H1 (cell line): ENCODE data around the gene MARCHF3. TPM values are rescaled to one million over a fixed set of nuclear protein-coding genes. Genes with fewer than 3 reads are reported as not detected.

Experiments
- CTCF ChIA-PET: fragments of 300-600 bp; sonication (Branson Sonifier 250); formaldehyde crosslinking; loops from one replicate; lab custom pipeline; 2021; ENCODE audit not compliant: partially characterized antibody; lab: Charles Lee
- POLR2A ChIA-PET: fragments of 300-600 bp; sonication (Branson Sonifier 250); formaldehyde crosslinking; loops from one replicate; lab custom pipeline; 2021; ENCODE audit warnings: inconsistent platforms; ENCODE audit not compliant: partially characterized antibody; lab: Charles Lee
- DNase-seq, 2 experiments: peaks; one replicate each; pipeline versions ENCODE4 v3.0.0 to v3.0.0-alpha.2; 2010 to 2022; ENCODE audit warnings: low spot score in 2 of 2, low read depth in 1 of 2, mixed read lengths in 1 of 2
- FAIRE-seq: peaks from 2 replicates; lab custom pipeline; 2011; peaks lifted over from hg19 to GRCh38; lab: Jason Lieb, UNC
- H2AFZ ChIP-seq: 2 replicates; pipeline ENCODE4 v1.8.1; 2012; ENCODE audit warnings: low read length, inconsistent platforms
- H2AK5ac ChIP-seq: 2 replicates; pipeline ENCODE4 v1.6.1; 2013; ENCODE audit warnings: low read depth, low read length
- H2BK120ac ChIP-seq: replicated peaks from 2 replicates; pipeline ENCODE3; 2013; ENCODE audit warnings: low read depth, low read length, inconsistent platforms
- H2BK12ac ChIP-seq: 2 replicates; pipeline ENCODE4 v1.6.1; 2013; ENCODE audit warnings: low read depth, low read length
- H2BK15ac ChIP-seq: 2 replicates; pipeline ENCODE4 v1.6.1; 2013; ENCODE audit warnings: low read length
- H2BK20ac ChIP-seq: 2 replicates; pipeline ENCODE4 v1.6.1; 2013; ENCODE audit warnings: low read length
- H2BK5ac ChIP-seq: 2 replicates; pipeline ENCODE4 v1.6.1; 2013; ENCODE audit warnings: low read depth, low read length
- H3K14ac ChIP-seq: 2 replicates; pipeline ENCODE4 v1.6.1; 2013; ENCODE audit warnings: inconsistent platforms; ENCODE audit not compliant: insufficient read length
- H3K18ac ChIP-seq: 2 replicates; pipeline ENCODE4 v1.6.1; 2013; ENCODE audit warnings: low read length; ENCODE audit errors: extremely low read depth
- H3K23ac ChIP-seq: 2 replicates; pipeline ENCODE4 v1.6.1; 2013; ENCODE audit warnings: inconsistent platforms; ENCODE audit not compliant: insufficient read length
- H3K23me2 ChIP-seq: 2 replicates; pipeline ENCODE4 v1.6.1; 2013; ENCODE audit warnings: low read depth, low read length
- H3K27ac ChIP-seq: 2 replicates; pipeline ENCODE4 v1.6.1; 2011; ENCODE audit warnings: low read depth, low read length, inconsistent platforms
- H3K27me3 ChIP-seq, 4 experiments: replicated peaks in 1 of 4; 1 replicate in 1 of 4; 2 replicates in 3 of 4; pipeline versions ENCODE4 v1.6.1 to v1.8.1; 2011 to 2013; ENCODE audit warnings: low read length in 3 of 4, mild to moderate bottlenecking in 3 of 4, inconsistent platforms in 2 of 4, mixed read lengths in 2 of 4, moderate library complexity in 1 of 4; ENCODE audit not compliant: control insufficient read depth in 3 of 4, insufficient read depth in 3 of 4; ENCODE audit errors: extremely low read depth in 1 of 4
- H3K36me3 ChIP-seq, 4 experiments: 2 replicates each; pipeline versions ENCODE4 v1.6.1 to v1.8.1; 2011 to 2013; ENCODE audit warnings: mild to moderate bottlenecking in 4 of 4, low read length in 3 of 4, moderate library complexity in 2 of 4, control low read depth in 1 of 4, inconsistent platforms in 1 of 4; ENCODE audit not compliant: insufficient read depth in 4 of 4, control insufficient read depth in 2 of 4
- H3K4ac ChIP-seq: replicated peaks from 2 replicates; pipeline ENCODE3; 2013; ENCODE audit warnings: low read length, low read depth, mixed read lengths, inconsistent platforms; ENCODE audit not compliant: insufficient read length
- H3K4me1 ChIP-seq, 4 experiments: replicated peaks in 1 of 4; 1 replicate in 1 of 4; 2 replicates in 3 of 4; pipeline versions ENCODE4 v1.6.1 to v1.8.1; 2011 to 2013; ENCODE audit warnings: low read length in 3 of 4, inconsistent platforms in 2 of 4, mixed read lengths in 1 of 4; ENCODE audit not compliant: insufficient read depth in 4 of 4, control insufficient read depth in 3 of 4
- H3K4me2 ChIP-seq, 2 experiments: 2 replicates each; pipeline versions ENCODE4 v1.6.1 to v1.8.1; 2011 to 2013; ENCODE audit warnings: low read depth in 2 of 2, low read length in 2 of 2, control low read depth in 1 of 2, inconsistent platforms in 1 of 2, mild to moderate bottlenecking in 1 of 2; ENCODE audit not compliant: insufficient read depth in 1 of 2
- H3K4me3 ChIP-seq, 4 experiments: fragments of 200-600, 300-600 bp in 1 of 4; sonication (generic), shearing (Covaris generic), sonication (Bioruptor Twin) in 1 of 4; 2 replicates each; pipeline versions ENCODE4 v1.5.1 to v1.8.1; 2011 to 2016; ENCODE audit warnings: low read length in 4 of 4, low read depth in 3 of 4, control low read depth in 2 of 4, inconsistent platforms in 2 of 4, mild to moderate bottlenecking in 2 of 4, mixed read lengths in 1 of 4, moderate library complexity in 1 of 4; ENCODE audit not compliant: insufficient read depth in 2 of 4; ENCODE audit errors: extremely low read depth in 1 of 4
- H3K56ac ChIP-seq: replicated peaks from 2 replicates; pipeline ENCODE3; 2013; ENCODE audit warnings: low read depth, mild to moderate bottlenecking, mixed read lengths, low read length, inconsistent platforms; ENCODE audit not compliant: insufficient read length
- H3K79me1 ChIP-seq: 2 replicates; pipeline ENCODE4 v1.6.1; 2013; ENCODE audit warnings: low read depth, low read length, control low read depth
- H3K79me2 ChIP-seq, 2 experiments: 2 replicates each; pipeline versions ENCODE4 v1.6.1 to v1.8.1; 2012 to 2013; ENCODE audit warnings: low read length in 2 of 2, mild to moderate bottlenecking in 2 of 2, inconsistent platforms in 1 of 2; ENCODE audit not compliant: insufficient read depth in 2 of 2, control insufficient read depth in 1 of 2
- H3K9ac ChIP-seq, 4 experiments: replicated peaks in 1 of 4; 1 replicate in 1 of 4; 2 replicates in 3 of 4; pipeline versions ENCODE4 v1.6.1 to v1.8.1; 2011 to 2013; ENCODE audit warnings: low read depth in 3 of 4, low read length in 3 of 4, control low read depth in 2 of 4, mild to moderate bottlenecking in 2 of 4, moderate library complexity in 2 of 4, inconsistent platforms in 1 of 4; ENCODE audit errors: extremely low read depth in 1 of 4
- H3K9me3 ChIP-seq, 2 experiments: 2 replicates each; pipeline versions ENCODE4 v1.6.1 to v1.8.1; 2012 to 2013; ENCODE audit warnings: mild to moderate bottlenecking in 2 of 2, moderate library complexity in 2 of 2, control low read depth in 1 of 2, inconsistent platforms in 1 of 2, low read depth in 1 of 2, low read length in 1 of 2, mixed read lengths in 1 of 2; ENCODE audit not compliant: insufficient read depth in 2 of 2
- H4K20me1 ChIP-seq, 2 experiments: replicated peaks in 1 of 2; 2 replicates each; pipeline versions ENCODE3 to v1.8.1; 2011 to 2013; ENCODE audit warnings: inconsistent platforms in 2 of 2, low read length in 2 of 2, mild to moderate bottlenecking in 1 of 2; ENCODE audit not compliant: insufficient read depth in 2 of 2, control insufficient read depth in 1 of 2
- H4K5ac ChIP-seq: 2 replicates; pipeline ENCODE4 v1.6.1; 2013; ENCODE audit warnings: low read length, low read depth, mixed read lengths, inconsistent platforms; ENCODE audit not compliant: insufficient read length
- H4K8ac ChIP-seq: 2 replicates; pipeline ENCODE4 v1.8.0; 2013; ENCODE audit warnings: mild to moderate bottlenecking, moderate library complexity, low read length, inconsistent platforms; ENCODE audit not compliant: insufficient read depth; ENCODE audit errors: extremely low read depth
- H4K91ac ChIP-seq: replicated peaks from 2 replicates; pipeline ENCODE3; 2013; ENCODE audit warnings: low read length, mixed read lengths, inconsistent platforms; ENCODE audit not compliant: insufficient read length
- ATF3 ChIP-seq: IDR thresholded peaks from 2 replicates; pipeline ENCODE4 v1.6.1; 2011; ENCODE audit warnings: low read depth, mild to moderate bottlenecking, low read length; ENCODE audit not compliant: insufficient read depth
- BCL11A ChIP-seq, 2 experiments: IDR thresholded peaks; one replicate each; pipeline ENCODE4 v1.6.1; 2011; ENCODE audit warnings: low read depth in 2 of 2, low read length in 2 of 2, mild to moderate bottlenecking in 2 of 2
- BRCA1 ChIP-seq: IDR thresholded peaks from 2 replicates; pipeline ENCODE4 v1.6.1; 2012; ENCODE audit warnings: low read depth, low read length, improper control_type of control experiment
- CHD2 ChIP-seq: IDR thresholded peaks from 2 replicates; pipeline ENCODE4 v1.6.1; 2012; ENCODE audit warnings: low read length, improper control_type of control experiment
- GTF2F1 ChIP-seq: IDR thresholded peaks from 2 replicates; pipeline ENCODE4 v1.6.1; 2012; ENCODE audit warnings: low read depth, low read length, improper control_type of control experiment, borderline replicate concordance
- HDAC6 ChIP-seq: IDR thresholded peaks from one replicate; pipeline ENCODE4 v1.7.1; 2012; ENCODE audit warnings: low read depth, mild to moderate bottlenecking, inconsistent platforms, low read length, moderate library complexity
- KDM4A ChIP-seq: IDR thresholded peaks from one replicate; pipeline ENCODE4 v1.7.1; 2012; ENCODE audit warnings: low read depth, mild to moderate bottlenecking, moderate library complexity, low read length, inconsistent platforms; ENCODE audit not compliant: severe bottlenecking
- MAX ChIP-seq: IDR thresholded peaks from 2 replicates; pipeline ENCODE4 v1.6.1; 2012; ENCODE audit warnings: inconsistent platforms
- RFX5 ChIP-seq: IDR thresholded peaks from 2 replicates; pipeline ENCODE4 v1.6.1; 2011; ENCODE audit warnings: low read depth, low read length, improper control_type of control experiment, borderline replicate concordance
- SP2 ChIP-seq: IDR thresholded peaks from 2 replicates; pipeline ENCODE4 v1.6.1; 2012; ENCODE audit warnings: mild to moderate bottlenecking, low read length, inconsistent platforms
- TAF7 ChIP-seq: optimal IDR thresholded peaks from 2 replicates; pipeline ENCODE3; 2011; ENCODE audit warnings: low read depth, mild to moderate bottlenecking, inconsistent platforms, low read length, moderate library complexity, borderline replicate concordance
- WGBS, 2 experiments: shearing (Covaris generic) in 1 of 2; methylation state at CpG; one replicate each; pipeline versions ENCODE4 v1.1.6 to v1.1.7; 2013 to 2015; ENCODE audit warnings: low lambda C conversion rate in 2 of 2, mixed read lengths in 2 of 2, inconsistent platforms in 1 of 2, low coverage in 1 of 2, missing lambda C conversion rate in 1 of 2; ENCODE audit not compliant: insufficient replicate concordance in 2 of 2, insufficient coverage in 1 of 2, insufficient read length in 1 of 2; ENCODE audit errors: extremely low coverage in 1 of 2, missing lambda C conversion rate in 1 of 2; 5-methylcytosine and 5-hydroxymethylcytosine counted together
- polyA plus RNA-seq, 7 experiments: library from polyadenylated mRNA; depleted of rRNA in 3 of 7; stranded (reverse) in 5 of 7; unstranded in 2 of 7; fragments of >200 nt in 5 of 7; fragments of 200-250 nt in 2 of 7; gene quantifications; 1 replicate in 5 of 7; 2 replicates in 1 of 7; 4 replicates in 1 of 7; pipeline versions ENCODE4 v1.2.1 to v1.2.3, GENCODE V29; 2011 to 2013; ENCODE audit warnings: missing spikeins in 2 of 7, mixed read lengths in 2 of 7
- total RNA-seq: library from RNA; stranded (reverse); fragmentation: NEBNext Ultra II Directional; extraction: Animal tissue kit (Norgen Biotek cat#: 25700); gene quantifications from 2 replicates; pipeline ENCODE4 v1.2.1, GENCODE V29; 2021
- TF ChIP-seq, protein P1 (sequence below): IDR thresholded peaks from 2 replicates; pipeline ENCODE4 v1.6.1; 2011; ENCODE audit warnings: low read length, improper control_type of control experiment

The MARCHF3 gene
- total and polyA plus RNA-seq, 2 of the 8 experiments (the other 6 are each of a cell fraction or from before 2014, with no cell fraction given): 12.0 to 16.9 TPM

- H3K79me1 ChIP-seq: peaks cover 2% of the 10 kb centered on the region; the same call in 1 of the 2 replicates
- peak overlapping the region; percentile 75; the same call in 1 of the 2 replicates for H2BK15ac ChIP-seq
- H3K4ac ChIP-seq: no peak overlapping the region
- no peak overlapping the region for H2BK120ac ChIP-seq
- CTCF ChIA-PET: no interaction called here
- 0 out of 2 replicates have a peak overlapping the region, but pooled peaks have one; percentile 29 for H3K27ac ChIP-seq
- no peak overlapping the region for H4K8ac ChIP-seq
- no peak overlapping the region for H4K91ac ChIP-seq
- no peak for FAIRE-seq
- H2AFZ ChIP-seq: no peak overlapping the region
- H4K20me1 ChIP-seq: no peaks in the 10 kb centered on the region
- 0 out of 2 replicates have a peak overlapping the region, but pooled peaks have one; percentile 1 for H2BK20ac ChIP-seq
- no peak overlapping the region for H2BK5ac ChIP-seq
- no peak overlapping the region for H2BK12ac ChIP-seq
- H3K9ac ChIP-seq: no peak overlapping the region
- H3K79me2 ChIP-seq: no peaks in the 10 kb centered on the region
- WGBS, 2 experiments: 85% methylated on average over 5 of the region's 5 CpGs; no CpG with 5 or more reads in 1 of the 2 experiments
- H3K23ac ChIP-seq: no peak overlapping the region
- no peak overlapping the region for H3K18ac ChIP-seq
- no peak for DNase-seq
- POLR2A ChIA-PET: no interaction called here
- no peaks in the 10 kb centered on the region for H3K27me3 ChIP-seq
- no peaks in the 10 kb centered on the region; the same call in 1 of the 2 replicates for H3K23me2 ChIP-seq
- no peak overlapping the region for H2AK5ac ChIP-seq
- H3K14ac ChIP-seq: no peak overlapping the region
- H3K4me3 ChIP-seq: no peak overlapping the region
- H3K9me3 ChIP-seq: no peaks in the 10 kb centered on the region
- no peak overlapping the region for H4K5ac ChIP-seq
- 0 out of 7 replicates have a peak, but pooled peaks cover 0 to 2% (median 0%) of the 10 kb centered on the region in 4 experiments for H3K4me1 ChIP-seq
- H3K36me3 ChIP-seq: no peaks in the 10 kb centered on the region
- no peak overlapping the region for H3K4me2 ChIP-seq
- no peak overlapping the region for H3K56ac ChIP-seq
- TF ChIP-seq SP2 (no peak), KDM4A (no peak), RFX5 (no peak), TAF7 (no peak), MAX (no peak), GTF2F1 (no peak), ATF3 (no peak), HDAC6 (no peak), CHD2 (no peak), BCL11A (IDR thresholded peaks at IDR 0.05; ENCODE audit: low read depth in 2 of 2, low read length in 2 of 2) (no peak), BRCA1 (no peak)
- TF ChIP-seq, protein P1, sequence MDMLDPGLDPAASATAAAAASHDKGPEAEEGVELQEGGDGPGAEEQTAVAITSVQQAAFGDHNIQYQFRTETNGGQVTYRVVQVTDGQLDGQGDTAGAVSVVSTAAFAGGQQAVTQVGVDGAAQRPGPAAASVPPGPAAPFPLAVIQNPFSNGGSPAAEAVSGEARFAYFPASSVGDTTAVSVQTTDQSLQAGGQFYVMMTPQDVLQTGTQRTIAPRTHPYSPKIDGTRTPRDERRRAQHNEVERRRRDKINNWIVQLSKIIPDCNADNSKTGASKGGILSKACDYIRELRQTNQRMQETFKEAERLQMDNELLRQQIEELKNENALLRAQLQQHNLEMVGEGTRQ: no peak
These were observed 146.0 kb downstream of the MARCHF3 start for GRCh38 chr5:126884269-126884819.
